CD4-positive, alpha-beta T cell treated with Interleukin-21 for 1 hour (primary cell): ENCODE data around the gene C19orf25.

Experiments
- DNase-seq: peaks from one replicate; pipeline ENCODE4 v3.0.0-alpha.2; 2020

Gene C19orf25

GRCh38 chr19:1474765-1475351 is 4.2 kb downstream of the C19orf25 start:
- DNase-seq, result no peak

- no peak for DNase-seq
Observed at GRCh38 chr19:1474011-1474764, 4.8 kb downstream of the C19orf25 start.

GRCh38 chr19:1473085-1473851 is 5.7 kb downstream of the C19orf25 start:
- no peak for DNase-seq

- no peak for DNase-seq
Observed at GRCh38 chr19:1472231-1473084, 6.6 kb downstream of the C19orf25 start.

- peak; percentile 22 for DNase-seq
Observed at GRCh38 chr19:1471515-1472160, 7.4 kb downstream of the C19orf25 start.

GRCh38 chr19:1471010-1471514 is 8.0 kb downstream of the C19orf25 start:
- peak; percentile 17 for DNase-seq

- peak; percentile 78 for DNase-seq
Observed at GRCh38 chr19:1470305-1471009, 8.6 kb downstream of the C19orf25 start.

- no peak for DNase-seq
Observed at GRCh38 chr19:1470055-1470304, 9.0 kb downstream of the C19orf25 start.

GRCh38 chr19:1469255-1470054 is 9.6 kb downstream of the C19orf25 start:
- DNase-seq, result peak; percentile 30

- peak; percentile 24 for DNase-seq
Observed at GRCh38 chr19:1468821-1469254, 10.2 kb downstream of the C19orf25 start.

GRCh38 chr19:1468274-1468820 is 10.7 kb downstream of the C19orf25 start:
- no peak for DNase-seq

GRCh38 chr19:1467490-1468273 is 11.3 kb downstream of the C19orf25 start:
- DNase-seq, result no peak

- DNase-seq, result no peak
Observed at GRCh38 chr19:1467215-1467489, 11.9 kb downstream of the C19orf25 start.

GRCh38 chr19:1466461-1467214 is 12.4 kb downstream of the C19orf25 start:
- no peak for DNase-seq

GRCh38 chr19:1466018-1466460 is 13.0 kb downstream of the C19orf25 start:
- DNase-seq, result no peak

GRCh38 chr19:1465191-1466016 is 13.6 kb downstream of the C19orf25 start:
- peak; percentile 42 for DNase-seq

GRCh38 chr19:1461862-1462261 is 17.2 kb downstream of the C19orf25 start:
- DNase-seq, result no peak
